Suprapubic skin (tissue), 4 donors: ENCODE measurements around the gene CHD9NB. TPM values are rescaled to one million over a fixed set of nuclear protein-coding genes. Genes with fewer than 3 reads are reported as not detected.

Experiments used
- DNase-seq, 2 donors: peaks; one replicate each; pipeline ENCODE4 v3.0.0-alpha.2; 2019; ENCODE audit warnings: low spot score in 2 of 2
- H3K27ac ChIP-seq: fragments of 200-600 bp; sonication (generic); one replicate; pipeline ENCODE4 v1.5.1; 2019
- H3K27me3 ChIP-seq: fragments of 200-600 bp; sonication (generic); one replicate; pipeline ENCODE4 v1.5.1; 2019
- H3K36me3 ChIP-seq: fragments of 200-600 bp; sonication (generic); one replicate; pipeline ENCODE4 v1.5.1; 2019
- H3K4me1 ChIP-seq: fragments of 200-600 bp; sonication (generic); one replicate; pipeline ENCODE4 v1.5.1; 2019
- H3K4me3 ChIP-seq: fragments of 200-600 bp; sonication (generic); one replicate; pipeline ENCODE4 v1.5.1; 2019; ENCODE audit warnings: mild to moderate bottlenecking
- H3K9me3 ChIP-seq: fragments of 200-600 bp; sonication (generic); one replicate; pipeline ENCODE4 v1.5.1; 2019
- EP300 ChIP-seq: sonication (generic); formaldehyde crosslinking; IDR thresholded peaks from one replicate; pipeline ENCODE4 v1.6.1; 2017; ENCODE audit warnings: antibody characterized with exemption
- POLR2A ChIP-seq, 2 donors: fragments of 450-650 bp; IDR thresholded peaks; one replicate each; pipeline ENCODE4 v1.6.1; 2017; ENCODE audit warnings: antibody characterized with exemption in 2 of 2, mild to moderate bottlenecking in 2 of 2, moderate library complexity in 2 of 2
- POLR2AphosphoS5 ChIP-seq, 3 donors: sonication (generic); formaldehyde crosslinking; IDR thresholded peaks; one replicate each; pipeline ENCODE4 v1.6.1; 2017; ENCODE audit warnings: antibody characterized with exemption in 3 of 3
- WGBS: methylation state at CpG from one replicate; pipeline ENCODE4 v1.1.5; 2018; 5-methylcytosine and 5-hydroxymethylcytosine counted together
- total RNA-seq, 4 donors: library from RNA; depleted of rRNA; stranded (reverse); fragments of >200 nt; gene quantifications; one replicate each; pipeline ENCODE4 v1.1.0, GENCODE V29; 2016
- TF ChIP-seq, protein P1 (sequence below), 2 donors: fragments of 200-600 bp in 1 of 2; fragments of 450-650 bp in 1 of 2; sonication (generic) in 1 of 2; IDR thresholded peaks; one replicate each; pipeline ENCODE4 v1.5.1; 2016 to 2019; ENCODE audit warnings: antibody characterized with exemption in 2 of 2, mild to moderate bottlenecking in 1 of 2, moderate library complexity in 1 of 2

The CHD9NB gene
- total RNA-seq, 4 donors from 2014 or later, result 8.7 to 33.3 (median 17.0) TPM

DNA sequence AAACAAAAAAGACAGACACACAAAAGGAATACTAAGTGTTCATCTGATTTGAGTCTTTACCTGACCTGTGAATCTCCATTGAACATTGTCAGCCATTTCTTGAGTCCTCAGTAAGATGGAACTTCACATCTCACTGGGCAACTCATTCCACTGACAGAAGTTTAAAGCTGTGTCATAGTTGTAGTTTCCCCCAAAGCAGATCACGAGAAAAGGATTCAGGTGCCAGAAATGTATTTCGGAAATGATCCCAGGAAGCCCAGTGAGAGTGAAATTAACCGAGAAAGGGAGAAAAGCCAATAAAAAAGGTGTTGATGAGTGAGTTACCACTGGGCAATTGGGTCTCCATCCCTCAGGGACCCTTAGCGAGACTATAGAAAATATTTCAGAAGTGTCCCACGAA lies 8.6 kb upstream of the CHD9NB start:
- TF ChIP-seq, protein P1, sequence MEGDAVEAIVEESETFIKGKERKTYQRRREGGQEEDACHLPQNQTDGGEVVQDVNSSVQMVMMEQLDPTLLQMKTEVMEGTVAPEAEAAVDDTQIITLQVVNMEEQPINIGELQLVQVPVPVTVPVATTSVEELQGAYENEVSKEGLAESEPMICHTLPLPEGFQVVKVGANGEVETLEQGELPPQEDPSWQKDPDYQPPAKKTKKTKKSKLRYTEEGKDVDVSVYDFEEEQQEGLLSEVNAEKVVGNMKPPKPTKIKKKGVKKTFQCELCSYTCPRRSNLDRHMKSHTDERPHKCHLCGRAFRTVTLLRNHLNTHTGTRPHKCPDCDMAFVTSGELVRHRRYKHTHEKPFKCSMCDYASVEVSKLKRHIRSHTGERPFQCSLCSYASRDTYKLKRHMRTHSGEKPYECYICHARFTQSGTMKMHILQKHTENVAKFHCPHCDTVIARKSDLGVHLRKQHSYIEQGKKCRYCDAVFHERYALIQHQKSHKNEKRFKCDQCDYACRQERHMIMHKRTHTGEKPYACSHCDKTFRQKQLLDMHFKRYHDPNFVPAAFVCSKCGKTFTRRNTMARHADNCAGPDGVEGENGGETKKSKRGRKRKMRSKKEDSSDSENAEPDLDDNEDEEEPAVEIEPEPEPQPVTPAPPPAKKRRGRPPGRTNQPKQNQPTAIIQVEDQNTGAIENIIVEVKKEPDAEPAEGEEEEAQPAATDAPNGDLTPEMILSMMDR (IDR thresholded peaks at IDR 0.05), result no peak
- TF ChIP-seq POLR2AphosphoS5 (IDR thresholded peaks at IDR 0.05) (no peak), EP300 (no peak), POLR2A (IDR thresholded peaks at IDR 0.05) (no peak)
- Histone ChIP-seq H3K36me3 (no peaks in the 10 kb centered on the region), H3K4me3 (no peak overlapping the region), H3K9me3 (no peaks in the 10 kb centered on the region), H3K27ac (peak overlapping the region; percentile 2), H3K4me1 (peaks cover 58% of the 10 kb centered on the region), H3K27me3 (no peaks in the 10 kb centered on the region)
- no peak for DNase-seq
- 83% methylated on average over 5 of the region's 5 CpGs for WGBS

DNA sequence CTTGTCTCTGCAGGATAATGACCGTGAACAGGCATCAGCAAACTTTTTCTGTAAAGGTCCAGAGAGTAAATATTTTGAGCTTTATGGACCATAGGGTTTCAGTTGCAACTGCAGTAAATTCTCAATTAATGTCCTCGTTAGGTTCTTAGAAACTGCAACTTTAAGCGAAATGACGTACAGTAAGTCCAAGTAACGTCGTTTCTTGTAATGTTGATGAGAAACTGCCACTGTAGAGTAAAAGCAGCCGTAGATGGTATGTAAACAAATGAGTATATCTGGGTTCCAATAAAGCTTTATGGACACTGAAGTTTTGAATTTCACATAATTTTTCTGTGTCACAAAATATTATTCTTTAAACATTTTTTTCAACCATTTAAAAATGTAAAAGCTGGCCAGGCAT lies 7.0 kb upstream of the CHD9NB start:
- no peak for DNase-seq
- no peak for TF ChIP-seq POLR2A (IDR thresholded peaks at IDR 0.05)
- no peak for TF ChIP-seq POLR2AphosphoS5 (IDR thresholded peaks at IDR 0.05)
- H3K4me1 ChIP-seq, result peaks cover 56% of the 10 kb centered on the region
- H3K36me3 ChIP-seq, result no peaks in the 10 kb centered on the region
- H3K9me3 ChIP-seq, result no peaks in the 10 kb centered on the region
- 97% methylated on average over 7 of the region's 7 CpGs for WGBS
- H3K4me3 ChIP-seq, result no peak overlapping the region
- no peak overlapping the region for H3K27ac ChIP-seq
- H3K27me3 ChIP-seq, result no peaks in the 10 kb centered on the region

DNA sequence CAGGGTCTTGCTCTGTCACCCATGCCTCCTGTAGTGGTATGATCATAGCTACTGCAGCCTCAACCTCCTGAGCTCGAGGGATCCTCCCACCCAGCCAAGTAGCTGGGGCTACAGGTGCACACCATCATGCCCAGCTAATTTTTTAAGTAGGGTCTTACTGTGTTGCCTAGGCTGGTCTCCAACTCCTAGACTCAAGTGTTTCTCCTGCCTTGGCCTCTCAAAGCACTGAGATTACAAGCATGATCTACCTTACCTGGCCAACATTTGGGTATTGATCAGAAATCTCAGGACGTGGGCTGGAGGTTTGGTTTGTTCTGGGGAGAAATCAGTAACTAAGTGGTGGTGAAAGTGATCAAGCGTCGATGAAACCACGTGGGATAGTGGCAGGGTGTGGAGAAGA lies 6.2 kb upstream of the CHD9NB start:
- WGBS, result 91% methylated on average over 5 of the region's 5 CpGs
- Histone ChIP-seq H3K4me1 (peaks cover 56% of the 10 kb centered on the region), H3K27ac (no peak overlapping the region), H3K36me3 (no peaks in the 10 kb centered on the region), H3K4me3 (no peak overlapping the region), H3K27me3 (no peaks in the 10 kb centered on the region), H3K9me3 (no peaks in the 10 kb centered on the region)
- DNase-seq, result no peak
- no peak for TF ChIP-seq POLR2AphosphoS5 (IDR thresholded peaks at IDR 0.05)

DNA sequence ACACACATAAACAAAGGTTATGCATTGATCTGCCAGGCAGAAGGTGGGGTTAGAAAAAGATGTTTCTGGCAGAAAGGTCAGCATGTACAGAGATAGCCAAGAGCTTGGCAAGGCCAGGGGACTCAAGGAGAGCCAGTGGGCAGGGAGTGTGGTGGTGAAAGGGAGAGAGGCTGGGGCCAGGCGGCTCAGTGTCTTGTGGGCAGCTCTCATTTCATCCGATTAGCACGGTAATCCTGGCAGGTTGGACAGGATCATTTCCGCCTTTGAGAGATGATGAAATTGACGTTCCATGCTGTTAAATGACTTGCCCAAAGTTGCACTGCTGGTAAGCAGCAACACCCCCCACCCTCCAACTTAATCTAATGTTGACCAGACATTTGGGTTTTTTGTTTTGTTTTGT lies 5.7 kb upstream of the CHD9NB start:
- no peaks in the 10 kb centered on the region for H3K27me3 ChIP-seq
- DNase-seq, result no peak
- H3K9me3 ChIP-seq, result no peaks in the 10 kb centered on the region
- H3K27ac ChIP-seq, result peak overlapping the region; percentile 43
- WGBS, result 51% methylated on average over 5 of the region's 5 CpGs
- no peak overlapping the region for H3K4me3 ChIP-seq
- no peaks in the 10 kb centered on the region for H3K36me3 ChIP-seq
- H3K4me1 ChIP-seq, result peaks cover 54% of the 10 kb centered on the region
- TF ChIP-seq POLR2A (IDR thresholded peaks at IDR 0.05) (no peak), POLR2AphosphoS5 (IDR thresholded peaks at IDR 0.05) (no peak), EP300 (no peak)
- TF ChIP-seq, protein P1 (IDR thresholded peaks at IDR 0.05), result no peak

DNA sequence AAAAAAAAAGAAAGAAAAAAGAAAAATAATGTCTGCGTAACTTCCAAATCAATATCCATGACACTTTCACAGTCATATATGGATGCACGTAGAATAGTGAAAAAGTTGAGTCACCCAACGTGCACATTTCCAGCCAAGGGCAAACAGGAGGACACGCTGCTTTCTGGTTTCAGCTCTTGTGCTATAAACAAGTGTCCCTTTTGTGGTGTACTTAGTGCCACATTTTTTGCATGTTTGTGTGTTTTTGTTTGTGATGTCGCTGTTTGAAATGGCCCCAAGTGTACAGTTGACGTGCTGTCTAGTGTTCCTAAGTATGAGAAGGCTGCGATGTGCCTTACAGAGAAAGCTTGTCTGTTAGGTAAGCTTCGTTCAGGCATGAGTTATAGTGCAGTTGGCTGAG lies 5.0 kb upstream of the CHD9NB start:
- no peak overlapping the region for H3K4me3 ChIP-seq
- no peaks in the 10 kb centered on the region for H3K9me3 ChIP-seq
- no peak overlapping the region for H3K27ac ChIP-seq
- DNase-seq, result no peak
- no peak for TF ChIP-seq POLR2A (IDR thresholded peaks at IDR 0.05)
- H3K27me3 ChIP-seq, result no peaks in the 10 kb centered on the region
- 83% methylated on average over 8 of the region's 8 CpGs for WGBS
- H3K4me1 ChIP-seq, result peaks cover 60% of the 10 kb centered on the region
- no peaks in the 10 kb centered on the region for H3K36me3 ChIP-seq

GRCh38 chr16:53056392-53056881 lies 3.7 kb upstream of the CHD9NB start:
- H3K27ac ChIP-seq, result peak overlapping the region; percentile 88
- peaks cover 56% of the 10 kb centered on the region for H3K4me1 ChIP-seq
- no peak for DNase-seq
- no peaks in the 10 kb centered on the region for H3K9me3 ChIP-seq
- 79% methylated on average over 8 of the region's 8 CpGs for WGBS
- H3K4me3 ChIP-seq, result no peak overlapping the region
- H3K27me3 ChIP-seq, result no peaks in the 10 kb centered on the region
- H3K36me3 ChIP-seq, result no peaks in the 10 kb centered on the region
- no peak for TF ChIP-seq EP300
- TF ChIP-seq, protein P1 (IDR thresholded peaks at IDR 0.05), result no peak
- no peak for TF ChIP-seq POLR2AphosphoS5 (IDR thresholded peaks at IDR 0.05)
- no peak for TF ChIP-seq POLR2A (IDR thresholded peaks at IDR 0.05)
